VCaP (cell line): ENCODE results near the gene LARGE2.

Experiments used
- H3K27ac ChIP-seq: fragments of 450-650 bp; 2 replicates; pipeline ENCODE4 v1.5.1; 2017
- TF ChIP-seq, protein P1 (sequence below): fragments of 450-650 bp; conservative IDR thresholded peaks from 2 replicates; pipeline ENCODE4 v1.5.1; 2017; ENCODE audit warnings: mild to moderate bottlenecking, moderate library complexity

LARGE2 gene

DNA sequence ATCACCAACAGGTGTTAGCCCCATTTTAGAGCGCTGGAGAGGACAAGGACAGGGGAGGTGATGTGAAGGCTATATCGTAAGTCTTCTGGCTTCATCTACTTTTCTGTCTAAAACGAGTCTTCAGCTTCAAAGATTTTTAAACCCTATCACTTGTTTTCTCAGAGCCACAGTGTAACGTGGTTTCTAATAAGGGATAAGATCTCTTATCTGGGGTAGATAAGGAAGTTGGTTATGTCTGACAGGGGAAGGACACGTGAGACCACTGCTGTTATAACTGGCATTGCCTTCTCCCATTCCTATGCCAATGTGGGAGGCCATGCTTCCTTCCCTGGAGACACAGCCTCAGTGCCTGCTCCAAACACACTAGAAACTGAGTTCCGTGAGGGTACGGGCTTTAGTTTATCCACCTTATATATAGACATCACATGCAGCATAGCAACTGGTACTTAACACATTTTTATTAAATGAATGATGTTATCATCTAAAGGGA is 39.3 kb downstream of the LARGE2 start:
- TF ChIP-seq, protein P1, sequence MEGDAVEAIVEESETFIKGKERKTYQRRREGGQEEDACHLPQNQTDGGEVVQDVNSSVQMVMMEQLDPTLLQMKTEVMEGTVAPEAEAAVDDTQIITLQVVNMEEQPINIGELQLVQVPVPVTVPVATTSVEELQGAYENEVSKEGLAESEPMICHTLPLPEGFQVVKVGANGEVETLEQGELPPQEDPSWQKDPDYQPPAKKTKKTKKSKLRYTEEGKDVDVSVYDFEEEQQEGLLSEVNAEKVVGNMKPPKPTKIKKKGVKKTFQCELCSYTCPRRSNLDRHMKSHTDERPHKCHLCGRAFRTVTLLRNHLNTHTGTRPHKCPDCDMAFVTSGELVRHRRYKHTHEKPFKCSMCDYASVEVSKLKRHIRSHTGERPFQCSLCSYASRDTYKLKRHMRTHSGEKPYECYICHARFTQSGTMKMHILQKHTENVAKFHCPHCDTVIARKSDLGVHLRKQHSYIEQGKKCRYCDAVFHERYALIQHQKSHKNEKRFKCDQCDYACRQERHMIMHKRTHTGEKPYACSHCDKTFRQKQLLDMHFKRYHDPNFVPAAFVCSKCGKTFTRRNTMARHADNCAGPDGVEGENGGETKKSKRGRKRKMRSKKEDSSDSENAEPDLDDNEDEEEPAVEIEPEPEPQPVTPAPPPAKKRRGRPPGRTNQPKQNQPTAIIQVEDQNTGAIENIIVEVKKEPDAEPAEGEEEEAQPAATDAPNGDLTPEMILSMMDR: no peak
- no peak overlapping the region for H3K27ac ChIP-seq

DNA sequence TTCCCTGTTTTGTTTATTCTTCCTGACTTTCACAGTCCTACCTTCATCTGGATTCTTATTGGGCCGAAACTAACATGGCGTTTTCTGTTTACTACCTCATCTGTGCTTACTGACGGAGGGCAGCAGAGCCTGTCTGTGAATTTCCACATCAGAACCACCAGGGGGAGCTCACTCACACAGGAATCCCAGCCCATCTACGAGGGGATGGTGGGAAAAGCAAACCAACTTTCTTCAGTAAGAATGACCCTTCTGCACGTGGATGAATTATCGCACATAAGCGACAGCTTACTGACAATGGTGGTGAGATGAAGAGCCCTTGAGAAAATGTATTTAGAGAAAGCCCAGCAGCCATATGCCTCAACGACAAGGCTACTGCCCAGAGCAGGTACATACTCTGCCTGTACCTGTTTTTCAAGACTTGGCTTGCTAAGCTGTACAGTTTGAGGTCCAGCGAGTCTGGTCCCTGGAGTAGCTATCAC is 42.5 kb downstream of the LARGE2 start:
- peak overlapping the region; percentile 66 for H3K27ac ChIP-seq
- TF ChIP-seq, protein P1: peak; percentile 95

DNA sequence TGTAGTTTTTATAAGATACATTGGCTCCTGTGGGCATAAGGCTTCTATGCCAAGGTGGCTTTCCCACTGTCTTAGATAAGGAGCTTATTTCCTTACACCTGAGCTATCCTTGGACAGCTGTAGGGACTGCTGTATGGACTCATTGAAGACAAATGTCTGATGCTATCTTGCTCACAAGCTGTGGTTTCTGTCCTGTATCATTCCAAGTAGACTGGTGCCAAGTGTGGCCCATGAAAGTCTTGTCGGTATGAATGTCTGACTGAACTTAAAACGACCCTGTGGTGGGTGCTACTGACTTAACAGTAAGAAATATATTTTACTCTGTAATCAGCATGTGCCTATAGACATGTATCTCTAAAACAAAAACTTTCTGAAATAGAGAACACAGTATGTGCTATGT is 45.0 kb downstream of the LARGE2 start:
- TF ChIP-seq, protein P1: no peak
- no peak overlapping the region for H3K27ac ChIP-seq

DNA sequence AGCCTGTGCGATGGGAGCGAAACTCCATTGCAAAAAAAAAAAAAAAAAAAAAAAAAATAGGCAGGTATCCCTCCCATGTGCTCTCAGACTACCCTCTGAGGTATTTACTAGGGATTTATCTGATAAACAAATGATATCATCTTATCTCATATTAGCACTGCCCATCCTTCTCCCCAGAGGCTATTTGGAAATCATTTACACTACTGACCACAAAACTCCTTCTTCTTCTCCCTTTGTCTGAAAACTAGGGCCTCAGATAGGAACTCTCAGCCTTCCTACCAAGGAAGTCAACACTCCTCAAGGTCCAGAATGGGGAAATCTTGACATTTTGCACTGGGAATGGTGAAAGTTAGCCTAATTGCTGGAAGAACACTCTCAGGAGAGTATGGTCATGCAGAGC is 46.4 kb downstream of the LARGE2 start:
- TF ChIP-seq, protein P1: no peak
- H3K27ac ChIP-seq: peak overlapping the region; percentile 37; the same call in 1 of the 2 replicates

DNA sequence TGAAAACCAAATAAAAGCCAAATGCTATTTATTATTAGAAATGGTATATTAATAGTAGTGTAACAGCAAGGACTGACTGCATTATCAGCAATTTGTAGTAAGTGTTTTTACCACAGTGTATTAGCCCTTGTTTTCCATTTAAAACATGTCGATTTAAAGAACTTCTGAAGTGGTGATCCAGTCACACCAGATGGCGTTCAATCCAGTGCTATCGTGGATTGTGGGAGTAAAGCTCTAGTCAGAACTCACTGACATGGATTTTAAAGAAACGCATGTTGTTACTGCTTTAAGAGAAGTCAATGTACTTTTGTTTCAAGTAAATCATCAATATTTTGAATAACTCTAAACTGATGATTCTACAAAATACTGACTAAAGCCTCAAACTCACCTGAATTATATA is 51.1 kb downstream of the LARGE2 start:
- TF ChIP-seq, protein P1: no peak
- no peak overlapping the region for H3K27ac ChIP-seq

DNA sequence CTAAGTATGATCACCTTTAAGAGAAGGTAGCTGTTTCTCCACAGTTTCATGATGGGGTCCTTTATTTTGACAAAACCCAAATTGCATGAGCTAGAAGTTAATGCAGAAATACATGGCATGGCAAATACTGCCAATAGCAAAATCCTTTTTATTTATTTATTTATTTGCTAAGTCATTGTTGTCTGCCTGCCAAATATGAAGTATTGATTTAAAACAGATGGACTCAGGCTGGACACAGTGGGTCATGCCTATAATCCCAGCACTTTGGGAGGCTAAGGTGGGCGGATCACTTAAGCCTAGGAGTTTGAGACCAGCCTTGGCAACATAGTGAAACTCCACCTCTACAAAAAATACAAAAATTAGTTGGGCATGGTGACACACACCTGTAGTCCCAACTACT is 52.4 kb downstream of the LARGE2 start:
- TF ChIP-seq, protein P1: no peak
- H3K27ac ChIP-seq: no peak overlapping the region
